Measurements from ENCODE around the gene PPP1R14D.

DNA sequence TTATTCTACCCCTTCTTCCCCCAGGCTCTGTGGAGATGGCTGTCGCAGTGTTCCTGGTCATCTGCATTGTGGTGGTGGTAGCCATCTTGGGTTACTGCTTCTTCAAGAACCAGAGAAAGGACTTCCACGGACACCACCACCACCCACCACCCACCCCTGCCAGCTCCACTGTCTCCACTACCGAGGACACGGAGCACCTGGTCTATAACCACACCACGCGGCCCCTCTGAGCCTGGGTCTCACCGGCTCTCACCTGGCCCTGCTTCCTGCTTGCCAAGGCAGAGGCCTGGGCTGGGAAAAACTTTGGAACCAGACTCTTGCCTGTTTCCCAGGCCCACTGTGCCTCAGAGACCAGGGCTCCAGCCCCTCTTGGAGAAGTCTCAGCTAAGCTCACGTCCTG, 28.2 kb upstream of the PPP1R14D start:
- TF ChIP-seq POLR2A (IDR thresholded peaks at IDR 0.05), result no peak
- TF ChIP-seq, protein P1, sequence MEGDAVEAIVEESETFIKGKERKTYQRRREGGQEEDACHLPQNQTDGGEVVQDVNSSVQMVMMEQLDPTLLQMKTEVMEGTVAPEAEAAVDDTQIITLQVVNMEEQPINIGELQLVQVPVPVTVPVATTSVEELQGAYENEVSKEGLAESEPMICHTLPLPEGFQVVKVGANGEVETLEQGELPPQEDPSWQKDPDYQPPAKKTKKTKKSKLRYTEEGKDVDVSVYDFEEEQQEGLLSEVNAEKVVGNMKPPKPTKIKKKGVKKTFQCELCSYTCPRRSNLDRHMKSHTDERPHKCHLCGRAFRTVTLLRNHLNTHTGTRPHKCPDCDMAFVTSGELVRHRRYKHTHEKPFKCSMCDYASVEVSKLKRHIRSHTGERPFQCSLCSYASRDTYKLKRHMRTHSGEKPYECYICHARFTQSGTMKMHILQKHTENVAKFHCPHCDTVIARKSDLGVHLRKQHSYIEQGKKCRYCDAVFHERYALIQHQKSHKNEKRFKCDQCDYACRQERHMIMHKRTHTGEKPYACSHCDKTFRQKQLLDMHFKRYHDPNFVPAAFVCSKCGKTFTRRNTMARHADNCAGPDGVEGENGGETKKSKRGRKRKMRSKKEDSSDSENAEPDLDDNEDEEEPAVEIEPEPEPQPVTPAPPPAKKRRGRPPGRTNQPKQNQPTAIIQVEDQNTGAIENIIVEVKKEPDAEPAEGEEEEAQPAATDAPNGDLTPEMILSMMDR (IDR thresholded peaks at IDR 0.05), result no peak
- TF ChIP-seq POLR2AphosphoS5 (IDR thresholded peaks at IDR 0.05), result no peak
